Inferior parietal cortex (tissue), 1 donor: Measurements from ENCODE around the gene ODF2L.

ENCODE experiments used
- DNase-seq: peaks from one replicate; pipeline ENCODE4 v3.0.0-alpha.2; 2016; ENCODE audit errors: extremely low spot score

The ODF2L gene

GRCh38 chr1:86318436-86318835 is 77.7 kb downstream of the ODF2L start:
- no peak for DNase-seq

- DNase-seq = no peak
These were observed 78.2 kb downstream of the ODF2L start for GRCh38 chr1:86317926-86318325.

DNA sequence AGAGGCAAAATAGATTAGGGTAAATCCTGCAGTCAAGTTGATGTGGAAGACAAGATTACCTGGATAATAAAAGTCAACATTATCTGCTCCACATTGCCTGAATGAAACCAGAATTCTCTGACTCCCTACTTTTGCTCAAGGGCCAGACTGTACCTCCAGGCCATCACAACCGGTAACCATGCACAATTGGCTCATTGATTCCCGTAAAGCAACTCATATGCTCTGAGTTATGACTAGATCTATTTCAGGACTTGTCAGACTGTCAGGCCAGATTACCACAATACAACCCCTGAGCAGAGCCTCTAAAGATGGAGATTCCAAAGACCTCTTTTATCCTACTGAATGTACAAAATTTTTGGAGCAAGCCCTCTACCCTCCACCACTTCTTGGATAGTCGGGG is 90.4 kb downstream of the ODF2L start:
- DNase-seq = no peak

GRCh38 chr1:86303041-86303690 is 93.0 kb downstream of the ODF2L start:
- no peak for DNase-seq
